Anterior cingulate cortex (tissue), 58 donors: Measurements from ENCODE around the gene CAMK2D.
A peak's percentile ranks its signal among the peaks of the same experiment; 100 is the strongest.

Experiments
- DNase-seq, 58 donors: peaks; one replicate each; lab custom pipeline; 2025; lab: John Stamatoyannopoulos, UW

Gene CAMK2D

DNA sequence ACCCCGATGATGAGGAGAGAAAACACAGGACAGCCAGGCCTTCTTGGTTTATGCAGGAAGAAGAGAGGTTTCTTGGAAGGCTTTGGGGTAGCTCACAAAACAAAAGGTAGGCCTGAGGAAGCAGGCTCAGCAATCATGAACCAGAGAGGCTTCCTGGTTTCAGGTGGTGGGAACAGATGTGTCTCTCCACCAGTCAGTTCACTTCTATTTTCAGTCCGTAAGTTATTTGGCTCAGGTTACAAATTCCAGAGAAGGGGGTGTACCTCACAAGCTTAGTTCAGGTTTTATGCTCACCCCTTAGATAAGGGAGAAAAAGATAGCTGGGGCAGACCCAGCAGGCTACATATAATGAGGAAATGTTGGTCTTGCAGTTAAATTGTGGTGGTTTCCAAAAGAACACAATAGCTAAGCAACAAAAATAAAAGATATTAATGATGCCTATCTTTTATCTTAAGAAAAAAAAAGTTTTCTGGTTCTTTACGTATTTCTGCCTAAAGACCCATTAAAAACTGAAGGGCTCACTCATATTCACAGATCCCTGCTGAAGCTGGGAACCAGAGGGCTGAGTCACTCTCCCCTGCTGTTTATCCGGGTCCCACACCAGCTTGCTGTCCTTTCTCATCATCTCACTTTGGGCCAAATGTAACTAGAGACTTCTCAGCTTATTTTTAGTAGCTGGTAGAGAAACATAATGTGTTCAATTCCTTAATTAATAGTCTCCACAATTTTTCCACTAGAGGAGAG is 177.0 kb downstream of the CAMK2D start:
- peak in 1 of 58 donors; percentile 3 for DNase-seq

DNA sequence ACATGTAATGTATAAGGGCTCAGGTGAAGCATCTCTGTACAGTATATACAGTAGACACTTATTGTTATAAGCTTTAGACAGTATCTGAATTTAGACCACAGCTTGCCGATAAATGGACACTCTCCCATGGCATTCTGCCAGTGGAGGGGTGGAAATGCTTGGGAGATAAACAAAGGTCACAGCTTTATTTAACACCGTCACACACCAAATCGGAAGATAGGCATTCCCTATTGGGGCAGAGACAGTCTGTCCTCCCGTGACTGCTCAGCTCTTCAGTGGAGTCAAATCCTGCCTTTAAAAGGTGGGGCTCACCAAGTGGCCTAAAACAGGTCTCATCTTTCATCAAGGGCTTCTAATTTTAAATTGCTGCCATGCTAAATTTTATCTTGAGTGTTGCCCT is 178.8 kb downstream of the CAMK2D start:
- no peak for DNase-seq

DNA sequence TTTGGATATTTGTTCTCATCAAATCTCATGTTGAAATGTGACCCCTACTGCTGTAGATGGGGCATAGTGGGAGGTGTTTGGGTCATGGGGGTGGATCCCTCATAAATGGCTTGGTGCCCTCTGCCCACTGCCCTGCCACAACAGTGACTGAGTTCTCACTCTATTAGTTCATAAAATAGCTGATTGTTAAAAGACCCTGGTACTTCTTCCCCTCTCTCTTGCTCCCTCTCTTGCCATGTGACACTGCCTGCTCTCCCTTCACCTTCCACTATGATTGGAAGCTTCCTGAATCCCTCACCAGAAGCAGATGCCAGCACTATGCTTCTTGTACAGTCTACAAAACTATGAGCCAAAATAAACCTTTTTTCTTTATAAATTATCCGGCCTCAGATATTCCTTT is 182.2 kb downstream of the CAMK2D start:
- DNase-seq, result no peak

DNA sequence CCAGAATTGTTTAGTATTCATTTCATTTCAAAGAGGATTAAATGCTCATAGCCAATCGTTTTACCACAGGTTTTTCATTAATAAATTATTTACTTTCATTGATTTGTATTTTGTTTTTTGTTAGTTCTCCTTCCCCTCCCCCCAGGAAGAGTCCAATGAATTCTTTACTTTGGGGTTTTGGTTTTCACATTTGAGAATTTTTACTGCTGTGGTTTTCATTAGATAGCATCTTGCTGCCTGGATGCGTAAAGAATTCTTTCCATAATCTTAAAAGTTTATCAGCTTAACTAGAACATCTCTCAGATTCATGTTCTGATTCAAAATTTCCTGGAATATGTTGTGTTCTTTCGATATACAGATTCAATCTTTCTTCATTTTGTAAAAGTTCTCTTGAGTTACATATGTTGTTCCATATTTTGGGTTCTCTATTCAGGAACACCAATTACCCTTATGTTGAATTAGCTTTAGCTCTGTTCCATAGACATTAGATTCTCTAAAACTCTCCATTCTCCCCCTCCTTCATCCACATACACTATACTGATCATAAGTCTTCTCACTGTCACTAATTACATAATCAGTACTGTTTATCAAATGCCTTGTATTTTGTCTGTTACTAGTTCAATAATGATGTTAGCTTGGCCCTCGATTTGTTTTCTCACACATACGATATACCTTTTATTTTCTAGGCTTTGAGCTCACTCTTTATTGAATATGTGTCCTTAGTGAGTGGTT is 184.4 kb downstream of the CAMK2D start:
- no peak for DNase-seq

DNA sequence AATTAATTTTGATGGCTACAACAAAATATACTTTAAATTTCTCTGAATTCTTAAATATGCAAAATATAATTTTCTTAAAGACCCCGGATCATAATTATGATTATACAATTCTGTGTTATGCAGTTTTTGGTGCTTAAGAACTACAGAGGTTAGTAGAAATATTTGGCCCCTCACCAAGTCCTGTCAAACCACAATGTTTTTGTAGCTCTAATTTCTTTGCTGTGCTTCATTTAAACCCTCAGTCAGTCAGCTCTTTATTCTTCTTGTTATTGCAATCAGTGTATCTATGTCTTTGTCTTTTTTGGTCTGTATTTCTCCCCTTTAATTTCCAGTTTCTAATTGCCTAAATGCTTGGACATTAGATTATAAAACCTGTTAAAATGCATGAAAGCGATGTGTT is 186.1 kb downstream of the CAMK2D start:
- DNase-seq, result no peak

DNA sequence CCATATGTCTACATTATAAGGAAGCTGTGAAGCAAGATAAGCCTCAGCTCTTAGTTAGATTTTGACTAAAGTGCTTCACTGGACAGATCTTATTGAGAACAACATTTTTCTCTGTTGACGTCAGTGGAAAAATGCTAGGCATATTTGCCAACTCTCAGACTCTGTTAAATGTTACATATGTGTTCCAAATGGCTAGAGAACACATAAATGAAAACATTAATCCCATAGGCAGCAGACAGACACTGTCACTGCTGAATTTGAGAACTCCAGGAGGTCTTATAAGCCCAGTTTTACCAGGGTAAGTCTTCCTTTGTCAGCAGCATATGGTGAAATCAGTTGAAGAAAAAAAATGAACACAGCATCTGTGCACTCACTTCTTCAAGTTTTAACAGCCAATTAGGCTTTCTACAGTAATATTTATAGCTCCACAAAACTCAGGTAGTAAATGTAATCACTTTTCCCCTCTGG is 186.9 kb downstream of the CAMK2D start:
- DNase-seq, result no peak

DNA sequence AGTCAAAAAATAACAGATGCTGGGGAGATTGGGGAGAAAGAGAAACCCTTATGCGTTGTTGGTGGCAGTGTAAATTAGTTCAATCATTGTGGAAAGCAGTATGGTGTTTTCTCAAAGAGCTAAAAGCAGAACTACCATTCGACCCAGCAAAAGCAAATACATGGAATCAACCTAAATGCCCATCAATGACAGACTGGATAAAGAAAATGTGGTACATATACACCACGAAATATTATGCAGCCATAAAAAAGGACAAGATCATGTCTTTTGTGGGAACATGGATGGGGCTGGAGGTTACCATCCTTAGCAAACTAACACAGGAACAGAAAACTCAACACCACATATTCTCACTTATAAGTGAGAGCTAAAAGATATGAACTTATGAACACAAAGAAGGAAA is 188.9 kb downstream of the CAMK2D start:
- no peak for DNase-seq

DNA sequence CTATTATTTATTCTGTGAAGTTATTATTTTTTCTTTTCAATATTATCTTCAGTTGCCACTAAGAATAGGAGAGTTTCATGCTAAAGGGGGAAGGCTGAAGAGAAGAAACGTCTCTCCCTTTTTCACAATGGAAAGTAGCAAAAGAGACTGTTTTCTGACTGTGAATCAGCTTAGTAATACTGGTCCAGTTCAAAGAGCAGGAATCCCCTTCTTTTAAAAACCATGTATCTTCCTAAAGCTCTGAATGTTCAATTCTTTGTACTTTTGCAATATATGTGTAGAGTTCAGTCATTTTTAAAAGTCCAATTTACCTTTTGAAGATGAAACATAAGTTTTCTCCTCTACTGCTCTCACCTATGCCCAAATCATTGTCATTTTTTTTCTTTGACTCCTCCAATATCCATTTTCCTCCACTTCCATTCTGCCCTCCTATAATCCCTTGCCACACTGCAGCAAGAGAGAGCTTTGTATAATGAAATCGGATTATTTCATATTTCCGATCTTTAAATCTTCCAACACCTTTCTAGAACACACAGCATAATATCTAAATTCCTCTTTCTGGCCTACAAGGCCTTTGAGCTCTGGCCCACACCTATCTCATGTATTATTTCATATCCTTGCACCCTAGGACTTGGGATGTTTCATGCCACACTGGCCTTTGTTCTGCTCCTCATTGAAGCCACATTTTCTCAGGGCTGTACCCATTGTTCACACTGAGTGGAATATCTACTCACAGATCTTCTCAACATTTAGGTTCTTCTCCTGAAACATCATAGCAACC is 195.3 kb downstream of the CAMK2D start:
- DNase-seq, result no peak

DNA sequence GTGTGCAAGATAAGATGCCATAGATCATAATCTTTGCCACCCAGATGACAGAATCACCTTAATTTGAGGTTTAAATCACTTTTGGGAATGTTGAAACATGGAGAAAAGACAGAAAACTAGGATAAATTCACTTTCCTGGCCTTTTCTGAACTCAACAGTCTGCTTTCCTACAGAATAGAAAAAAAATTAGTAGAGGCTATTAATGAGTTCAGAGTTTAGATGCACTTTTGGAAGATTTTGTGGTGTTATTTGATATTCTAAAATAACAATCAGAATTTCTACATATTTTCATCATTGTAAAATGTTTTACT is 195.9 kb downstream of the CAMK2D start:
- no peak for DNase-seq

DNA sequence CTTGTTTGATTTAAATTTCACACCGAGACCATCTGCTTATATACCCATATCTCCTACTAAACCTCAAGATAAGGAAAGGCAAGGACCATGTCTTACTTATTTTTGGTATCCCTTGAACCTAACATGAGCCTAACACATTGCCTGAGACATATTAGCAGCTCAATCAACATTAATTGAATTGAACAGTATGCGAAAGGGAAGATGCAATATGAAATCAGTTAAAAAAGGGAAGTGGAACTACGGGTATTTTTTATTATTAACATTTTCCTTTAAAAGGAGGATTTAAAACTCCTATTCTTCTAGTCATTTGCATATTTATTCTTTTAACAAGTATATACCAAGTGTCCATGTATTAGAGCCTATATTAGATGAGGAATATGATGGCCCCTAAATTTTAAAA is 197.0 kb downstream of the CAMK2D start:
- no peak for DNase-seq

DNA sequence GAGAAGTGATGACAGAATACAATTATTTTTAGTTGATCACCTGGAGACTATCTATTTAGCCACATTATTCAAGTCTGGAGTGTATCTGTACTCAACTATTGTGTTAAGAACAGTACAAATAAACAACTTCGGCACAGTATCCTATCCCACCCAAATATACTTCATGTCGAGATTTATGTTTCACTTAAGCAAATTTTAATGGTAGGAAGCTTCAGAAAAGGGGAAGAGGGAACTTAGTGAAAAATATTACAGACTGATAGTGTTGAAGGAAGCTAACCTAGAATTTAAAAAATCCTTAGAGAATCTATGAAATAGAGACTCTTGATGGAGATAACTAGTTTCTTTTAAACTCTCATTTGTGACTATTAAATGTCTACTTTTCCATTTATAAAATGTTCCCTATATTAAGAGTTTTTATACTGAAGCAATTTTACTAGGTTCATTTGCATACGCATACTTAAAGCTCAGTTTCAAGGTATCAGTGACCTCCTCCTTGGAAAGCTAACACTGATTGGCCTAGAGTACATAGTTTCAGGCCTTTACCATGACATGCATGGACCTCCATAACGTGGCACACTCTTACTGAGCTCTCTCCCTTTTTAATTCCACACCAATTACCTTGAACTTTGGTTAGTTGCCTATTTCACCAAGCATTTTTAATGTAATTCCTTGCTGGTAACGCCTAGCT is 197.7 kb downstream of the CAMK2D start:
- no peak for DNase-seq

DNA sequence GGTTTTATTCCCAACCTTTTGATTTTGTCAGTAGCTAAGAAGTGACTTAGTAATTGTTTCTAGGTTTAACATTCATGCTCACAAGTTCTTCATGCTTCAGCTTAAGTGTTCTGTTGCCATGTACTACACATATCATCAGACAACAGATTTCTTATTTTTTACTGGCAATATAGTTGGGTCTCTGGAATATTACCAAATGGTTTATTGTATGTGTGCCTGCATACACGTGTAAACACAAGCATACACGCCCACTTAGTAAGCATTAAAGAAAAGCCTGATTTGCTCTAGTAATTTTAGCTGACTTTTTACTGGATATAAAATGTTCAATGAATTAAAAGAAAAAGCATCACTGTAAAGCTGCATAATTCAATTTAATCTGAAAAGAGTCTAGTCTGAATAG is 199.8 kb downstream of the CAMK2D start:
- no peak for DNase-seq

DNA sequence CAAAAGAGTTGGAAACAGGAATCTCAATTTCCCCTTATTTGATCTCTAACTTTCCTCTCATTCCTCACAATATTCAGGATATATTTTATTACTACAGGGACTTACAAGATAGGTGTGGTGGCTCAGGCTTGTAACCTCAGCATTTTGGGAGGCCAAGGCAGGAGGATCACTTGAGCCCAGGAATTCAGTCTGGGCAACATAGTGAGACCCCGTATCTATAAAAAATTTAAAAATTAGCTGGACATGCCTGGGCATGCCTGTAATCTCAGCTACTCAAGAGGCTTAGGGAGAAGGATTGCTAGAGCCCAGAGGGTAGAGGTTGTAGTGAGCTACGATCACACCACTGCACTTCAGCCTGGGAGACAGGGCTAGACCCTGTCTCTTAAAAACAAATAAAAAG is 200.4 kb downstream of the CAMK2D start:
- no peak for DNase-seq

DNA sequence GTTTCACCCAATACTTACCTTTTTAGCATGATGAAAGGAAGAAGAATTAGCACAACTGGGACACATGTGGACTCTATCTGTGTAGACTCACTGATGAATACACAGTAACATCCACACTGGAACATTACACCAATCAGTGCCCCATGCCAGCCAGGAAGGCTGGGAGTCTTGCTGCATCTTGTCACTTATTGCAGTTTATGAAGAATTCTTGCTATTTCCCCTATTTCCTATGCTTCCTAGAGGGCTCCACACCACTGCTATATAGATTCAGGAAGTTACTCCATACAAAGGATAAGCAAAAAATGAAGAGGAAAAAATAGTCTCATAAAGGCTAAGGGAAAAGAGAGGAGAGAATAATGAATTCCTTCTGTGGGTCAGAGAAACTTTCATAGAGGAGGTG is 201.0 kb downstream of the CAMK2D start:
- no peak for DNase-seq

DNA sequence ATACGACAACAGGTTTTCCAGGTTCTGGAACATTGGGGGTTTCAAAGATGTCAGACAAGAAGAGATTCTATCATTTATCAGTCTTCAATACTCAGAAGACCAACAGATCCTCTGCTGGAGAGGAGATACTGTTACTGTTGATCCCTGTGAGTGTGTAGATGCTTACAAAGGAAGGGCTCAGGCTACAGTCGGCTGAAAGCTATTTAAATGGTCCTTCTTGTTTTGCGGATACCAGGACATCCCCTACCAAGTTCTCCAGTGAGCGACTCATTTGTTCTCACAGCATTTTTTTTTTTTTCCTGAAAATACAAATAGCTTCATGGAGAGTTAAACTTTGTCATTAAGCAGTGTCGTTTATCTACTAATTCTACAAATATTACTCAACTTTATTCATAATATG is 201.6 kb downstream of the CAMK2D start:
- no peak for DNase-seq

DNA sequence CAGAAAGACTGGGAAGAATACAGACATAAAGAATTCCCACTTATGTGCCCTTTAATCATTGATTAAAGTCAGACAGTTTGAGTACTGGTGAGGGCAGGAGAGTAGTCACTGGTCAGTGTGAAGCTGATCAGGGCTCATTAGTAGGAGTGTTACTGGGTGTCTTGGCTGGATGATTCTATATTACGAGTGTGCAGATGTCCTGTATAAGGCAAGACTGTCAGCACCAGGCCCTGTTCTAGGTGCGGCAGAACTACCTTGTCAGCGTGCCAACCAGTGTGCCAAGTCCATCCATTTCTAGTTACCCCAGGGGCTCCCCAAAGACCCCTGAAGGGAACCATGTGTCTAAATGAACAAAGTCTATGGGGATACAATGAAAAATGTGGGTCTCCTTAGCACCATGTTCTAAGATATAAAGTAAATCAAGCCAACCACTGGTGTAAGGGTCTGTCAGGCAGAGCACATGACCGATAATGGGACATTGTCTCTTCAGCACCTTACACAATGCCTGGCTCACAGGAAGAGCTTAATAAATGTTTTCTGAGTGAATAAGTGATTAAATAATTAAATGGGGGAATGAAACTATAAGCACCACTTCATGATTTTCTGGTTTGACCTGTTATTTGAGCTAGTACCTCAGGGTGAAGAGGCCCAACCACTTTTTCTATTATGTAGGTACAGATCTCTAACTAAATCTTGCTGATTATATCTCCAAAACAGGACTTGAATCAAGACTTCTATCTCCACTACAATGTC is 205.0 kb downstream of the CAMK2D start:
- no peak for DNase-seq

DNA sequence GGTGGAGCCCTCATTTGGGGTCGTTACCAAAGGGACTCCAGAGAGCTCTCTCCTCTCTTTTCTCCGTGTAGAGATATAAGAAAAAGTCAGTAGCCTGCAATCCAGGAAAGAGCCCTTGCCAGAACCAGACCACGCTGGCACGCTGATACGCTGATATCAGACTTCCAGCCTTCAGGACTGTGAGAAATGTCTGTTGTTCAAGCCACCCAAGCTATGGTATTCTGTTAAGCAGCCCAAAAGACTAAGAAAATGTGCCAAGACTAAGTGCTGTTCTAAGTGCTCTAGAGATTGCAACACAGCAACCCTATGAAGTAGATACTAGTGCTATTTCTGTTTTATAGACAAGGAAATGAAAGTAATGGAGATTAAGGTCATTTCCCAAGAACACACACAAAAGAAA is 205.7 kb downstream of the CAMK2D start:
- no peak for DNase-seq

DNA sequence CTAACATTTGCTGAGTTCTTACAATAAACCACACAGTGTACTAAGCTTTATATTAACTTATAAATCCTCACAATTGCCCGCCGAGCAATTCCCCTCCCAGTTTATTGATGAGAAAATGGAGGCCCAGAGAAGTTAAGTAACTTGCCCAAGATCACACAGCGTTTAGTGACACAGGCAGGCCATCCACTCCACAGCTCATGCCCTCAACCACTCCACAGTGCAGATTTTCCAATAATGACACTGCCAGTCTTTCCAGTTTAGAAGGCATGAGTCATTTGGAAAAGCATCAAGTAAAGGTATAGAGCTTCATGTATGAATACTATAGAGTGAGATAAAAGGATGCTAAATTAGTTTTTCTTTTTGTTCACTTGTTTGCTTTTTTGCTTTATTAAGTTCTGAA is 208.5 kb downstream of the CAMK2D start:
- DNase-seq, result no peak

DNA sequence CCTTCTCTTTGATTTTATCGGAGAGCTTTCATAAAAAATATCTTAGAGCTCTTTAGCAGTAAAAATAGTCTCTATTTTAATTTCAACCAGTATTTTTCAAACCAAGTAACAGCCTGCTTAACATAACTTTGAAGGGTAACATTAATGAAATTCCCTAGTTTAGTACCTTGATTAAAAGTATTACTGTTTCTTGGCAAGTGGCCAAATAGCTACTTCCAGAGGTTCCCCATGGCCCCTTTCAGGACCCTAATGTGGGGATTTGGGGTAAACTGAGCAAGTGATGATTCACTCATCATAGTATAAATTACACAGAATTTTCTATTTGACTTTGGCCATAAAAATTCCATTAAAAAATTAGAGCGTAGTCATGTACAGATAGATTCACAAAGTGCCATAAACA is 211.0 kb downstream of the CAMK2D start:
- no peak for DNase-seq

DNA sequence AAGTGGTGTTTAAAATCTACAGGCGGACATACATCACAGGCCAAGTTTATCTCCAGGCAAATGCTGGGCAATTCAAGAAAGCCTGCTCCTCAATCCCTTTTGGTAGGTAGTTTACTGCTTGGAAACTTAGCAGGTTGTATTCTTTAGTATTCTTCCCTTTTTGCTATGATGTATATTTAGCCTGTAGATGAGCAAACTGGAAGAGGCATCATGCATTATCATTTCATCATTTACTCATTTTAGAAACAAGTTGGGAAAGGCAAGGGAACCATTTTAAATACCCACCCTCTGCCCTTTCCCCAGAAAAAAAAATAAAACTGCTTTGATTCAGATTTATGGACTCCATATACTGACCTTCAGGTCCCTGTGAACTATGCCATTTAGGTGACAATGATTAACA is 213.2 kb downstream of the CAMK2D start:
- DNase-seq, result no peak
